GM12878 (cell line): Measurements from ENCODE around the gene TMPRSS12. TPM values are rescaled to one million over a fixed set of nuclear protein-coding genes. Genes with fewer than 3 reads are reported as not detected.

ENCODE experiments used
- ASH2L ChIP-seq: fragments of 300-600, 200-600 bp; sonication (generic); IDR thresholded peaks from 2 replicates; pipeline ENCODE4 v1.6.1; 2017; ENCODE audit warnings: low read depth, mild to moderate bottlenecking, borderline replicate concordance
- CREB1 ChIP-seq: IDR thresholded peaks from 2 replicates; pipeline ENCODE4 v1.6.1; 2012; ENCODE audit warnings: low read depth, mild to moderate bottlenecking, inconsistent platforms
- ETV6 ChIP-seq, 2 experiments: fragments of 450-650 bp in 1 of 2; IDR thresholded peaks in 1 of 2; conservative IDR thresholded peaks in 1 of 2; 2 replicates each; pipeline ENCODE4 v1.6.1; 2014; ENCODE audit warnings: antibody characterized with exemption in 1 of 2, borderline replicate concordance in 1 of 2, low read depth in 1 of 2, mild to moderate bottlenecking in 1 of 2, moderate library complexity in 1 of 2
- HDGF ChIP-seq: fragments of 450-650 bp; IDR thresholded peaks from 2 replicates; pipeline ENCODE4 v1.6.1; 2016; ENCODE audit warnings: antibody characterized with exemption
- IRF5 ChIP-seq: fragments of 450-650 bp; IDR thresholded peaks from 2 replicates; pipeline ENCODE4 v1.6.1; 2017; ENCODE audit warnings: borderline replicate concordance
- MEF2A ChIP-seq: IDR thresholded peaks from 2 replicates; pipeline ENCODE4 v1.6.1; 2011; ENCODE audit warnings: low read depth, mild to moderate bottlenecking, low read length, moderate library complexity; ENCODE audit not compliant: insufficient read depth
- NFIC ChIP-seq: IDR thresholded peaks from 2 replicates; pipeline ENCODE4 v1.6.1; 2012; ENCODE audit warnings: low read depth, mild to moderate bottlenecking, inconsistent platforms, low read length, moderate library complexity
- POLR2A ChIP-seq: IDR thresholded peaks from 2 replicates; pipeline ENCODE4 v1.6.1; 2011; ENCODE audit warnings: low read depth, mild to moderate bottlenecking, low read length
- SREBF2 ChIP-seq: IDR thresholded peaks from 2 replicates; pipeline ENCODE4 v1.6.1; 2012; ENCODE audit warnings: mild to moderate bottlenecking, low read length
- ZNF592 ChIP-seq: fragments of 450-650 bp; IDR thresholded peaks from 2 replicates; pipeline ENCODE4 v1.6.1; 2017; ENCODE audit warnings: mild to moderate bottlenecking, moderate library complexity
- polyA plus RNA-seq, 11 experiments: library from polyadenylated mRNA; depleted of rRNA in 4 of 11; unstranded in 6 of 11; stranded (reverse) in 5 of 11; fragments of >200 nt; fragmentation: Nextera tagmentation in 4 of 11; fragmentation: Illumina TruSeq in 1 of 11; extraction: Ambion mirVana in 4 of 11; extraction: Trizol in 1 of 11; gene quantifications; 1 replicate in 1 of 11; 2 replicates in 10 of 11; pipeline versions ENCODE4 v1.2.1 to v1.2.3, GENCODE V29; 2011 to 2016; ENCODE audit warnings: inconsistent platforms in 2 of 11, missing spikeins in 2 of 11, low read depth in 1 of 11
- total RNA-seq, 4 experiments: library from RNA; depleted of rRNA in 3 of 4; stranded (reverse); fragments of >200 nt in 3 of 4; fragmentation: Illumina TruSeq in 1 of 4; extraction: Trizol in 1 of 4; gene quantifications; 2 replicates each; pipeline versions ENCODE4 v1.2.1 to v1.2.3, GENCODE V29; 2013 to 2021
- TF ChIP-seq, protein P1 (sequence below): IDR thresholded peaks from 2 replicates; pipeline ENCODE4 v1.6.1; 2011; ENCODE audit warnings: borderline replicate concordance, low read depth, mild to moderate bottlenecking, moderate library complexity, low read length; ENCODE audit not compliant: insufficient read depth, poor library complexity, severe bottlenecking
- TF ChIP-seq, protein P2 (sequence below): fragments of 450-650 bp; IDR thresholded peaks from 2 replicates; pipeline ENCODE4 v1.6.1; 2016; ENCODE audit warnings: mild to moderate bottlenecking

TMPRSS12 gene
- total and polyA plus RNA-seq, 10 of the 15 experiments (the other 5 are each of a cell fraction or from before 2014, with no cell fraction given): not detected

- TF ChIP-seq ZNF592: no peak
- TF ChIP-seq HDGF: no peak
- TF ChIP-seq POLR2A: no peak
- TF ChIP-seq, protein P1, sequence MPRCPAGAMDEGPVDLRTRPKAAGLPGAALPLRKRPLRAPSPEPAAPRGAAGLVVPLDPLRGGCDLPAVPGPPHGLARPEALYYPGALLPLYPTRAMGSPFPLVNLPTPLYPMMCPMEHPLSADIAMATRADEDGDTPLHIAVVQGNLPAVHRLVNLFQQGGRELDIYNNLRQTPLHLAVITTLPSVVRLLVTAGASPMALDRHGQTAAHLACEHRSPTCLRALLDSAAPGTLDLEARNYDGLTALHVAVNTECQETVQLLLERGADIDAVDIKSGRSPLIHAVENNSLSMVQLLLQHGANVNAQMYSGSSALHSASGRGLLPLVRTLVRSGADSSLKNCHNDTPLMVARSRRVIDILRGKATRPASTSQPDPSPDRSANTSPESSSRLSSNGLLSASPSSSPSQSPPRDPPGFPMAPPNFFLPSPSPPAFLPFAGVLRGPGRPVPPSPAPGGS: no peak
- TF ChIP-seq, protein P2, sequence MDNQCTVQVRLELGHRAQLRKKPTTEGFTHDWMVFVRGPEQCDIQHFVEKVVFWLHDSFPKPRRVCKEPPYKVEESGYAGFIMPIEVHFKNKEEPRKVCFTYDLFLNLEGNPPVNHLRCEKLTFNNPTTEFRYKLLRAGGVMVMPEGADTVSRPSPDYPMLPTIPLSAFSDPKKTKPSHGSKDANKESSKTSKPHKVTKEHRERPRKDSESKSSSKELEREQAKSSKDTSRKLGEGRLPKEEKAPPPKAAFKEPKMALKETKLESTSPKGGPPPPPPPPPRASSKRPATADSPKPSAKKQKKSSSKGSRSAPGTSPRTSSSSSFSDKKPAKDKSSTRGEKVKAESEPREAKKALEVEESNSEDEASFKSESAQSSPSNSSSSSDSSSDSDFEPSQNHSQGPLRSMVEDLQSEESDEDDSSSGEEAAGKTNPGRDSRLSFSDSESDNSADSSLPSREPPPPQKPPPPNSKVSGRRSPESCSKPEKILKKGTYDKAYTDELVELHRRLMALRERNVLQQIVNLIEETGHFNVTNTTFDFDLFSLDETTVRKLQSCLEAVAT: no peak
- no peak for TF ChIP-seq ETV6 (conservative IDR thresholded peaks at IDR 0.05 in 1 of 2, IDR thresholded peaks at IDR 0.05 in 1 of 2; ENCODE audit: borderline replicate concordance in 1 of 2, low read depth in 1 of 2)
- no peak for TF ChIP-seq MEF2A
- no peak for TF ChIP-seq SREBF2
- TF ChIP-seq NFIC: no peak
- no peak for TF ChIP-seq IRF5
- no peak for TF ChIP-seq CREB1
- TF ChIP-seq ASH2L: no peak
Measured at GRCh38 chr12:50839042-50839441, 3.7 kb upstream of the TMPRSS12 start (continued).
